ENCODE results near the gene IDH3G.

Gene IDH3G

GRCh38 chrX:153804100-153804595 lies 10.0 kb upstream of the IDH3G start:
- no peak for DNase-seq
- CTCF ChIA-PET, result no interaction called here
- Mint-ChIP-seq H3K27ac (no peak overlapping the region), H3K9me3 (no peaks in the 10 kb centered on the region), H3K36me3 (no peaks in the 10 kb centered on the region), H3K4me3 (no peak overlapping the region), H3K4me1 (no peaks in the 10 kb centered on the region), H3K27me3 (peaks cover 3% of the 10 kb centered on the region)

DNA sequence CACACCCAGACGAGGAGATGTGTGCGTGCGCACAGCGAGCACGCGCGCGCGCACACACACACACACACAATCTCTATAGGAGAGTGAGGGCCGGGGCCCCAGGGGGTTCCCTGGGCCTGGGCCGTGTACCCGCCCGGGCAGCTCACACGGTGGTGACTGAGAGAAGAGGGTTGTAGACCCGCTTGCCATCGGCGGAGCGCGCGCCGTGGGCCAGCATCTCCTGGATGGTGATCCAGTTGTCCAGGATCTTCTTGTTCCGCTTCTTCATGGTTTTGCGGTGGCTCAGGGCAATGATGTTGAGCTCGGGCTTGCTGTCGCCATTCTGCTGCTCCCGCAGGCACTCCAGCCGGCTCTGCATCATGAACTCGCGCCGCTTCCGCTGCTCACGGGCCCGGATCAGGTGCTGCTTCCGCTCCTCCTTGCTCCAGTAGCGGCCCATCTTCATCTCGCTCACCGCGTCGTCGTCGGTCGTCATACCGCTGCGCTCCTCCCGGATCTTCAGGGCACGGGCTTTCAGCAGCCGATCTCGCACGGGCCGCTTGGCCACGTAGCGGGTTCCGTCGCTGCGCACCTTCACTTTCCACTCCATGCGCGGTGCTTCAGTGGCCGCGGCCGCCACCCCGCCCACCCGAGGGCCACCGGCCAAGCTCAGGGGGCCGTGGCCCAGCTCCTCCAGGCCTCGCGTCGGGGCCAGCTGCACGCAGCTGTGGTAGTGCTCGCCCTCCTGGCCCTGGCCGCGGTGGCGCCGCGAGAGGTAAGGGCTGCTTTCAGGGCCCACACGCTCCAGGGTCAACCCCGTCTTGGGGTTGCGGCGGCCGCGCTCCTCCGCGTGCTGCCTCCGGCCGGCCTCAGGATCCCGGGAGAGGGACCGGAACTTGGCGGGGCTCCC lies 9.3 kb upstream of the IDH3G start:
- Mint-ChIP-seq H3K9me3 (no peaks in the 10 kb centered on the region), H3K27ac (no peak overlapping the region), H3K27me3 (peaks cover 3% of the 10 kb centered on the region), H3K36me3 (no peaks in the 10 kb centered on the region), H3K4me3 (no peak overlapping the region), H3K4me1 (no peaks in the 10 kb centered on the region)
- no peak for DNase-seq
- CTCF ChIA-PET, result no interaction called here

DNA sequence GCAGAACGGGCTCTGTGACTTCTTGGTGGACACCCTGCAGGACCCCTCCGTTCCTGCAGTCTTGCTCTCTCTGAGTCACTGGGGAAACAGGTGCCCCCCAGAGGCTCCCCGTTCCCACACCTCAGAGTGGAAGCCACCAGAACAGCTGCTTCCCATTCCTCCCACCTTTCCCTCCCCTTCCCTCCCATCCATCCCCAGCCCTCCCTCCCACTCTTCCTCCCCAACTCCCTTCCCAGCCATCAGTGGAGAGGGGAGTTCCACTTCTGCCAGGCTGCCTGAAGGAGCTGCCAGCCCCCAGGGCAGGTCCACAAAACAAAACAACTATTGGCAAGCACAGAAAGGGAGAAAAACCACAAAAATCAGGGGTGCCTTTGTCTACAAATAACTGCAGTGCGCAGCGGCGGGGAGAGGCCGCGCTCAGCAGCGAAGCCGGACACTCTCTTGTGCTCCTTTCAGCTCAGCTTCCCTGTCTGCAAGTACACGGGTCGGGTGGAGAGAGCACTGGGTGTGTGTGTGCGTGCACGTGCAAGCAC lies 8.4 kb upstream of the IDH3G start:
- Mint-ChIP-seq H3K27me3 (no peaks in the 10 kb centered on the region), H3K9me3 (no peaks in the 10 kb centered on the region), H3K4me3 (no peak overlapping the region), H3K4me1 (no peaks in the 10 kb centered on the region), H3K36me3 (peaks cover 3% of the 10 kb centered on the region), H3K27ac (no peak overlapping the region)
- DNase-seq, result no peak
- CTCF ChIA-PET, result no interaction called here

GRCh38 chrX:153801669-153802068 lies 7.5 kb upstream of the IDH3G start:
- CTCF ChIA-PET, result no interaction called here
- no peak for DNase-seq
- Mint-ChIP-seq H3K4me1 (peaks cover 2% of the 10 kb centered on the region), H3K36me3 (peaks cover 3% of the 10 kb centered on the region), H3K27ac (no peak overlapping the region), H3K4me3 (no peak overlapping the region), H3K9me3 (no peaks in the 10 kb centered on the region), H3K27me3 (no peaks in the 10 kb centered on the region)

DNA sequence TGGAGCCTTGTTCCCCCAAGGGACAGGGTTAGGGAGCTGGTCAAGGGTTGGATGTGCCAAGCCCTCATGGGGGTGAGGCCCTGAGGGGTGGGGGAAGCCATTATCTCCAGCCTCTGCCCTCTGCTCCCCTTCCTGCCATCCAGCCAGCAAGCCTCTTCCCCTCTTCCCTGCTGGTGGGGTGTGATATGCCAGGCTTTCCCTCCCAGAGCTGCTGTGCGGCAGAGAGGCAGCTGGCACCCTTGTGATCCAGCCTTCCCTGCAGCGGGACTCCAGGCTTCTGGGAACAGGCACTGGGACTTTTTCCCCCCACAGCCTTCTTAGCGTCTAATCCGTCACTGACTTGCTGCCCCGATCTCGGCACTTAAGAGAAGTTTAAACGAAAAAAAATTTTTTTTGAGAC lies 6.6 kb upstream of the IDH3G start:
- H3K36me3 Mint-ChIP-seq, result peaks cover 7% of the 10 kb centered on the region
- no peak for DNase-seq
- no peak overlapping the region for H3K4me3 Mint-ChIP-seq
- no peak overlapping the region for H3K27ac Mint-ChIP-seq
- H3K9me3 Mint-ChIP-seq, result no peaks in the 10 kb centered on the region
- peaks cover 11% of the 10 kb centered on the region for H3K4me1 Mint-ChIP-seq
- H3K27me3 Mint-ChIP-seq, result no peaks in the 10 kb centered on the region
- CTCF ChIA-PET, result no interaction called here

GRCh38 chrX:153800177-153800722 lies 6.1 kb upstream of the IDH3G start:
- H3K27ac Mint-ChIP-seq, result no peak overlapping the region
- no peaks in the 10 kb centered on the region for H3K27me3 Mint-ChIP-seq
- no peak for DNase-seq
- peaks cover 12% of the 10 kb centered on the region for H3K4me1 Mint-ChIP-seq
- CTCF ChIA-PET, result no interaction called here
- peaks cover 7% of the 10 kb centered on the region for H3K36me3 Mint-ChIP-seq
- H3K9me3 Mint-ChIP-seq, result no peaks in the 10 kb centered on the region
- no peak overlapping the region for H3K4me3 Mint-ChIP-seq

DNA sequence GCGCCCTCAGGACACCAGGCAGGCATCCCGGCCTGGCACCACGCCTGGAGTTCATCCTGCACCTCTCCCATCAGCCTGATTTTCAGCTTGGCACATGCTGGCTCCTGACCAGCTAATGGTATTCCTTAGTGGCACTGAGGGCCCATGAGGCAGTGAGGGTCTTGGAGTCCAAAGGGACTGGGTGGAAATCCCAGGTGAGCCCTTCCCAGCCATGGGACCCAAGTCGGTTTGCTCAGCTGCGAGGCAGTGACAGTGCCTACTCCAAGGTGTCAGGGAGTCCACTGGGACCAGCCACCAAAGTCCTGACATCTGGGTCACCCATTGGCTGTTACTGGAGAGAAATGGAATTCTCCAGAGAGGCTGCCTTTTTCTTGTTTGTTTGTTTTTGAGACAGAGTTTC lies 5.2 kb upstream of the IDH3G start:
- CTCF ChIA-PET, result no interaction called here
- H3K4me3 Mint-ChIP-seq, result no peak overlapping the region
- no peaks in the 10 kb centered on the region for H3K27me3 Mint-ChIP-seq
- no peak overlapping the region for H3K27ac Mint-ChIP-seq
- peaks cover 7% of the 10 kb centered on the region for H3K36me3 Mint-ChIP-seq
- H3K4me1 Mint-ChIP-seq, result peaks cover 14% of the 10 kb centered on the region
- DNase-seq, result no peak
- H3K9me3 Mint-ChIP-seq, result no peaks in the 10 kb centered on the region

DNA sequence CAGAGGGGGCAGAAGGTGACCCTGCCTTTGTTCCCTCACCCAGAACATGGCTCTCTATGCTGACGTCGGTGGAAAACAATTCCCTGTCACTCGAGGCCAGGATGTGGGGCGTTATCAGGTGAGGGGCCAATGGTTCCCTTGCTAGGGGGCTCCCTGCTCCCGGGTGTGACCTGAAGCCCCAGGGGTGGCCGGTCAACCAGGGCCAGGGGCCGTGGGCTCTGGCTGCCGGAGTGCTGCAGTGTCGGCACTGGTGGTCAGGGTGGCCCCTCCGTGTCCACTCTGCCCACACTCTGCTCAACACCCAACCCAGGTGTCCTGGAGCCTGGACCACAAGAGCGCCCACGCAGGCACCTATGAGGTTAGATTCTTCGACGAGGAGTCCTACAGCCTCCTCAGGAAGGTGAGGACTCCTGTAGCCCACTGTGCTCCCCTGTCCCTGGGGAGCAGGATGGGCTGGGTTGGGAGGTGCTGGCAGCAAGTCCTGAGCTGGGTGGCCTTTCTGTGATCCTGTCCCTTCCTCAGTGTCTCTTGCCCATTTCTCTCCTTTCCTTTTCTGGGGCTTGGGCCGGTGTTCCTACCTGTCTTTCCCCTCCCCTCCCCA lies 3.3 kb upstream of the IDH3G start:
- CTCF ChIA-PET, result no interaction called here
- H3K9me3 Mint-ChIP-seq, result no peaks in the 10 kb centered on the region
- no peak for DNase-seq
- H3K27me3 Mint-ChIP-seq, result no peaks in the 10 kb centered on the region
- H3K4me1 Mint-ChIP-seq, result peaks cover 22% of the 10 kb centered on the region
- H3K36me3 Mint-ChIP-seq, result peaks cover 11% of the 10 kb centered on the region
- H3K4me3 Mint-ChIP-seq, result no peak overlapping the region
- H3K27ac Mint-ChIP-seq, result no peak overlapping the region

GRCh38 chrX:153794897-153795816 lies 982 bp upstream of the IDH3G start:
- CTCF ChIA-PET, result interaction anchor here (0.9 kb wide), 1 partner anchor 151 kb away, joined by 3 read pairs; no protein-coding TSS in a partner anchor
- no peaks in the 10 kb centered on the region for H3K27me3 Mint-ChIP-seq
- peak overlapping the region; percentile 90 for H3K27ac Mint-ChIP-seq
- no peaks in the 10 kb centered on the region for H3K9me3 Mint-ChIP-seq
- H3K36me3 Mint-ChIP-seq, result peaks cover 14% of the 10 kb centered on the region
- peak; percentile 39 for DNase-seq
- peak overlapping the region; percentile 95 for H3K4me3 Mint-ChIP-seq
- peaks cover 23% of the 10 kb centered on the region for H3K4me1 Mint-ChIP-seq

GRCh38 chrX:153793291-153793690 lies 884 bp downstream of the IDH3G start:
- H3K4me3 Mint-ChIP-seq, result peak overlapping the region; percentile 95
- CTCF ChIA-PET, result no interaction called here
- no peaks in the 10 kb centered on the region for H3K27me3 Mint-ChIP-seq
- peaks cover 16% of the 10 kb centered on the region for H3K36me3 Mint-ChIP-seq
- peak overlapping the region; percentile 77 for H3K27ac Mint-ChIP-seq
- peaks cover 23% of the 10 kb centered on the region for H3K4me1 Mint-ChIP-seq
- DNase-seq, result no peak
- H3K9me3 Mint-ChIP-seq, result no peaks in the 10 kb centered on the region

- Mint-ChIP-seq H3K36me3 (peaks cover 14% of the 10 kb centered on the region), H3K27me3 (no peaks in the 10 kb centered on the region), H3K4me3 (peak overlapping the region; percentile 95), H3K9me3 (no peaks in the 10 kb centered on the region), H3K4me1 (peaks cover 23% of the 10 kb centered on the region), H3K27ac (no peak overlapping the region)
- CTCF ChIA-PET, result interaction anchor here (0.8 kb wide), 1 partner anchor 86 kb away, joined by 3 read pairs; no protein-coding TSS in a partner anchor
- DNase-seq, result no peak
Observed at GRCh38 chrX:153792368-153792767, 1.8 kb downstream of the IDH3G start.

DNA sequence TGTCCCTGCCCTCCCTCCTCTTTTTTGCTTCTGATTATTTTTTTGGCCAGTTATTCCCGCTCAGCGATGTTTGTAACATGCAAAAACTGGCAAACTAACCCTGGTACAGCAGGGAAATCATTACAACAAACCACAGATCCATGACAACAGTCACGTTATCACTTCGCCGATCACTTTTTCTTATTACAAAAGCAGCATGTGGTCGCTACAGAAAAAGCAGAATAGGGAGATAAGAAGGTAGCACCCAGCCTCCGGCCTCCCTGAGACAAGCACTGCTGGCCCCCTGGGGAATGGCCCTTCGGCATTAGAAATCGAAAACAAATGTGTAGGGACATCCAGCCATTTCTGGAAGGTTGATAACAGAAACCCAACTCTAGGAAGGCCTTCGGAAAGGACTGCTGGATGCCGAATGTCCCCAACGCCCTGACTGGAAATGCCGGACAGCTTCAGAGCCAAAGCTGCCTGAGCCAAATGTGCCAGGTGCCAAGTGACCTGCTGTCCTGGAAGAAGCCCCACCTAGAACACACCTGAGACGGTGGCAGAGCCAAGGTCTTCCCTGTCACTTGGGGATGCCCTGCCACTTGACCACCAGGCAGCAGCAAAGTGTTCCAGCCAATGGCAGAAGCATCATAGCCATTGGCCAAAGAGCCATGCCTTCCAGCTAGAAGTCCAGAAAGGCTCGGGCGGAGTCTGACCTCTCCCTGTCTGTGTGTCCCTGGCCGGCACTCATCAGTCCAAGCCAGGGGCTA lies 2.9 kb downstream of the IDH3G start:
- peaks cover 17% of the 10 kb centered on the region for H3K4me1 Mint-ChIP-seq
- no peaks in the 10 kb centered on the region for H3K27me3 Mint-ChIP-seq
- CTCF ChIA-PET, result interaction anchor here (0.8 kb wide), 1 partner anchor 87 kb away, joined by 3 read pairs; no protein-coding TSS in a partner anchor
- H3K9me3 Mint-ChIP-seq, result no peaks in the 10 kb centered on the region
- H3K36me3 Mint-ChIP-seq, result peaks cover 12% of the 10 kb centered on the region
- no peak overlapping the region for H3K27ac Mint-ChIP-seq
- H3K4me3 Mint-ChIP-seq, result no peak overlapping the region
- DNase-seq, result no peak

GRCh38 chrX:153789654-153790053 lies 4.5 kb downstream of the IDH3G start:
- DNase-seq, result no peak
- Mint-ChIP-seq H3K27ac (no peak overlapping the region), H3K9me3 (no peaks in the 10 kb centered on the region), H3K36me3 (peaks cover 10% of the 10 kb centered on the region), H3K27me3 (no peaks in the 10 kb centered on the region), H3K4me3 (no peak overlapping the region), H3K4me1 (peaks cover 9% of the 10 kb centered on the region)
- CTCF ChIA-PET, result no interaction called here

All from activated naive CD4-positive, alpha-beta T cell treated with anti-CD3 and anti-CD28 coated beads, Interleukin-2, amount 10 ng/mL, durations not matched to agents 7 days and 5 days (primary cell).